Measurements from ENCODE around the gene EXOC6B.
A peak's percentile ranks its signal among the peaks of the same experiment; 100 is the strongest.

EXOC6B gene

GRCh38 chr2:72235497-72236415, 590.1 kb downstream of the EXOC6B start:
- intact Hi-C loops (cut with DNase I): no loop called here
- no peak for DNase-seq

- intact Hi-C loops (cut with DNase I): no loop called here
- DNase-seq: no peak
These were observed 592.6 kb downstream of the EXOC6B start for GRCh38 chr2:72233211-72233610.

DNA sequence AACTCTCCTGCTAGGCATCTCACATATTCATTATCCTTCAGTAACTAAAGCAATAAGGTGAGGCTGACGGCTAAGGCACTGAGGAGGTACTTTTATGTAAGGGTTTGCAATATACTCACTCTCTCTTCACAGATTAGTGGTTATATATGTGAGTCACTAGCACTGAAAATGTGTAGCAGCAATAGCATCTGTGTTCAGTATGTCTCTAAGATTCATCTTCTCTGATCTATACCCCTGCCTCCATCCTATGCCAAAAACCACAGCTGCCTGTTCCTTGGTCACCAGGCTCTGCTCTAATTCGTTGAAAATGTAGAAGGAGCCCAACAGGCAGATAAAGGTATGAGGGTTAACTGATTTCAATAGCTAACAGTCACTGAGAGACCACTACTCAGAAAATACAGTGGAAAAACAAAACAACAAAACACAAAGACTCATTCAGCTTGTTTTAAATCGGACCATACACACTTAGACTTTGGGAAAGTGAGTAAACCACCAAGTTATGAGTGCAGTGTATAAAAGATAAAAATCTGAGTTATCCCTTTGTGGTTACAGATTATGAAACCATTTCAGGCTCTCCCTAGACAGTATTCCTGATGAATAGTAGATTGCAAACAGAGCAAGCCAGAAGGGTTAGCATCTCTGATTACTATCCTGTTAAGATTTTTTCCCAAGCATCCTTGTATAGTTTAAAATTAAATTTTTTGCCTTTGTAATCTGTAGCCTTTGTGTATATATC, 602.8 kb downstream of the EXOC6B start:
- intact Hi-C loops (cut with DNase I): no loop called here

GRCh38 chr2:72220170-72220569, 605.7 kb downstream of the EXOC6B start:
- peak in 1 of 42 donors; percentile 27 for DNase-seq
- intact Hi-C loops (cut with DNase I): no loop called here

More for the DNA sequence above, 602.8 kb downstream of the EXOC6B start:
- DNase-seq: no peak

- intact Hi-C loops (cut with DNase I): no loop called here
- DNase-seq: no peak
These were observed 611.2 kb downstream of the EXOC6B start for GRCh38 chr2:72214429-72215143.

GRCh38 chr2:72212486-72212855, 613.4 kb downstream of the EXOC6B start:
- intact Hi-C loops (cut with DNase I): no loop called here
- DNase-seq: no peak

DNA sequence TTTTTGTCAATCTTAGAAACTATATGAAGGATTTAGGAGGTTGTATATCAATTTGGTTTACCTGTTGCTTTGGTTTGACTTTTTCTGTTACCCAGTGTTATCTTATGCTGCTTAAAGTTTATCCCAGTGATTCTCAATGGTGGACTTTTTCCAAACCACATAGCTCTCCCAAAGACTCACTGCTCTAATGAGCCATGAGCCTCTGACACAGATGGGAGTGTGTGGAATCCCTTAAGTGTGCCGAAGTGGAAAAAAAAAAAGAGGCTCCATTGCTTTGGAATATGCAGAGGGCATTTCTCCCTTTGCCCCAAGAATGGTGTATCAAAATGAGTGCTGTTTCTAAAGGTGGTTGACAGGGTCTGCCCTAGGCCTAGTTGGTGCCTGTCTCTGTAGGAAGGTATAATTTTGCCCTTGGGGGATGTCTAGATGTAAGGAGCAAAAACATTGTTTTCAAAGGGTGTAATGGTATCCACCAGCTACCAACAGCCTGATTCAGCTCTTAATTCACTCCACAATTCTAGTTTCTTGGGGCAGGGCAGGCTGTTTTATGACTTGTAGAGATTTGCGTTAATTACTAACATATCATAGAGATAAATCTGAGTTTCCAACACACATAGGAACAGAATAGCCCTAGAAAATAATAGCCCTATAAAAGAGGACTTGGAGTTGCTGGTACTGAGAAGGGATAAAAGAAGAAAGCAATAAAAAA, 613.9 kb downstream of the EXOC6B start:
- no peak for DNase-seq
- intact Hi-C loops (cut with DNase I): no loop called here

DNA sequence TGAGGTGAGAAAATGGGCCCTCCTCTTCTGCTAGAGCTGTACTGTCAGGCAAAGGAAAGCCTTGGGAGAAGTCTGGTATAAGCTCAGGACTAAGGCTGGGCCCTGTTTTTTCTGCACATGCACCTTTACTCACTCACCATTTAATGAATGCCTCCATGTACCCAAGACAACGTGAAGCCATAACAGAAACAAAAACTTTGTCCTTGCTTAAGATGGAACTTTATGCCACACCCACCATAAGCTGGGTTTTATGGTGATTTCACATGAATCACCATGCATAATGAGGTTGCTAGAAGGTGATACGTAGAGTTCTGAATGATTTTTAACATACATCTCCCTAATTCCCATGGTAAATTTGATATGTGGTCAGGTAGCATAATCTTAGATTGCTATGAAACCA, 614.5 kb downstream of the EXOC6B start:
- intact Hi-C loops (cut with DNase I): no loop called here
- DNase-seq: no peak

DNA sequence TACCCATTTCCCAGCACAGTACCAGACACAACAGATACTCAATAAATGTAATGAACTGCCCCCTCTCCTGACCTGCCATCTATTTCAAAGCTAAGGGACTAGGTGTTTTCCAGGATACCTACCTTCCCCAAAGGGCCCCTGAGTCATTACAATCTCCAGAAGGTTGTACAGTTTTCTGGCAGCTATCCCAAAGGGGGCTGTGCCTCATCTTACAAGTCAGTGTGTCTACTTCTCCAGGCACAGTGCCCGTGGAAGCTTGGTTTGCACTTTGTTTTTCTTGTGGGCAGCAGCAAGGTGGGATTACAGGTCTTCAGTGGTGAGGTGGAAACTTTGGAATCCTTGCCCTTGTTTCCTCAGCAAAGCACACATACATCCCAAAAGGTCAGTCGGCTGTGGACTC, 615.4 kb downstream of the EXOC6B start:
- no peak for DNase-seq
- intact Hi-C loops (cut with DNase I): no loop called here

DNA sequence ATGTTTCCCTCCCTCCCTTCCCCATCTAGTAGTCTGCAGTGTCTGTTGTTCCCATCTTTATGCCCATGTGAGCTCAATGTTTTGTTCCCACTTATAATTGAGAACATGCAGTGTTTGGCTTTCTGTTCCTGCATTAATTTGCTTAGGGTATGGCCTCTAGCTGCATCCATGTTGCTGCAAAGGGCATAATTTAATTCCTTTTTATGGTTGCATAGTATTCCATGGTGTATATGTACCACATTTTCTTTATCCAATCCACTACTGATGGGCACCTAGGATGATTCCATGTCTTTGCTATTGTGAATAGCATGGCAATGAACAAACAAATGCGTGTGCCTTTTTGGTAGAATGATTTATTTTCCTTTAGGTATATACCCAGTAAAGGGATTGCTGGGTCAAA, 617.6 kb downstream of the EXOC6B start:
- no peak for DNase-seq
- intact Hi-C loops (cut with DNase I): no loop called here

GRCh38 chr2:72207334-72207733, 618.5 kb downstream of the EXOC6B start:
- intact Hi-C loops (cut with DNase I): no loop called here

DNA sequence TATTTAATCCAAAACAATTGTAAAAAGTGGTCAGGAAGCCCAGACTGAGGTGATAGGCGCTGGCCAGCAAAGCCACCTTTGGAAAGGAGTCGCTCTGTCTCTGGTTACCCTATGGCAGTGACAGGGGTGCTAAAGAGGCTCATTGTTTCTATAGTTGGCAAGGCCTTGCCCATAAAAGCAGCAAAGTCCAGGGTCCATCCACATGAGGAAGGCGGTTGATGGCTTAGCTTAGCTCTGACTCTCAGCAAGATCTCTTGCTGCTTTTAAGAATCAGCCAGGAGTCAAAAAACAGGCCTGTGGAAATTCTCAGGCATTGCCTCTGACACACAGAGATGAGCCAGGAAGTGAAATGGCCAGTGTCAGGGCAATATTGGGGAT, 620.3 kb downstream of the EXOC6B start:
- DNase-seq: peak in 1 of 42 donors; percentile 5
- intact Hi-C loops (cut with DNase I): no loop called here

More at GRCh38 chr2:72207334-72207733, 618.5 kb downstream of the EXOC6B start:
- no peak for DNase-seq

DNA sequence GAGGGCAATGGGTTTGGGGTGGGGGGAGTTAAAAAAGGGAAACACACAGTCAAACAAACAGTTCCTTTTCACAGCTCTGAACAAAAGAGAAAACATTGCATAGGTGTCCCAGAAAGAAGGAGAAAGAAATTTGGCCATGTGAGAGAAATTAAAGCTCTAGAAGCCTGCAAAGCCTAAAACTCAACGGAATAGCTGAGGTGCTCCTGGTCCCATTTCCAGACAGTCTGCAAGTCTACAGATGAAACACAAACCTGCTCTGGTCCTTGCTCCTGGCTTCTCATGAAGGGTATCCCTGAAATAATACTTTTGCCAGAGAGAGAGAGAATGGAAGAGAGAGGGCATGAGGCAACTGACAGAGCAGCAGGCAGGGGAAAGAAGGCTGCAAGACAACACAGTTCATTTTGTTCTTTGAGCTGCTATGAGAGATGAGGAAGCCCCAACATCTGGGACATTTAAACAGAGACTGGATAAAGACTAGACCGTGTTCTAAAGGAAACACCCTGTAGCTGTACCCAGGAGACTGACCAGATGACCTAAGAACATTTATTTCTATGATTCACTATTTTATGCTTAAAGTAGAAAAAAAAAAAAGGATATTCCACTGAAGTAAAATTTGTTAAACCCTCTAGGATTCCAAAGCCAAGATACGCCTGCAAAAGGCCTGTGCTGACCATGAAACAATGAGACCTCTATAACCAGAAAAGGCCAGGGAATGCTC, 620.9 kb downstream of the EXOC6B start:
- peak in 1 of 42 donors; percentile 28 for DNase-seq
- intact Hi-C loops (cut with DNase I): no loop called here

- intact Hi-C loops (cut with DNase I): no loop called here
- no peak for DNase-seq
These were observed 621.6 kb downstream of the EXOC6B start for GRCh38 chr2:72204156-72204785.

DNA sequence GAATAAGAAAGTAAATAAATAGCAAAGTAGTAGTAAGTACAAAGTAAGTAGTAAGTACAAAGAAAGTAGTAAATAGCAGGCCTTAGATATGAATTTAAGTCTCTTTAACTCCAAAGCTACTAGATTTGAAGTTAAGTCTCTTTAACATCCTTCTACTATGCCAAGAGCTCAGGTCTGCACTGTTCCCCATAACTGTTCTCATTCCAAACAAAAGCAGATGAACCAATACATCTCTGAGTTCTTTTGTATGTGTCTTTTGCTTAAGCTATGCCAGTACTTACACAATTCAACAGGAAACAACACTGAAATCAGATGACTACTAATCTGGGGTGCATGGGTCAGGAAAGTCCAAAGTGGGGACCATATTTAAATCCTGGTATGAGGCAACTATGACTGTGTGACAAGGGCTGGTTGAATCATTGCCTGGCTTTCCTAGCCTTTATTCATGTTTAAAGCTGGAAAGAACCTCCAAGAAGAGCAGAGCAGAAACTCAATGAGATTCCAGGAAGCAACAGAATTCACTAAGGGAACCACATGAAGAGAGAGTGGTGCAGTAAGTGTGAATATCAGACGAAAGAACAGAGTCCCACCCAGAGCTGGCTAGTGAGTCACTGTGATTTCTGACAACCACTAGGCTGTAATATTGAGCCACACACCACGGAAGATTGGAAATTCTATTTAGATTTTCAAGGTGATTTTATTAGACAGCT, 627.1 kb downstream of the EXOC6B start:
- intact Hi-C loops (cut with DNase I): no loop called here
- peak in 1 of 42 donors; percentile 37 for DNase-seq

DNA sequence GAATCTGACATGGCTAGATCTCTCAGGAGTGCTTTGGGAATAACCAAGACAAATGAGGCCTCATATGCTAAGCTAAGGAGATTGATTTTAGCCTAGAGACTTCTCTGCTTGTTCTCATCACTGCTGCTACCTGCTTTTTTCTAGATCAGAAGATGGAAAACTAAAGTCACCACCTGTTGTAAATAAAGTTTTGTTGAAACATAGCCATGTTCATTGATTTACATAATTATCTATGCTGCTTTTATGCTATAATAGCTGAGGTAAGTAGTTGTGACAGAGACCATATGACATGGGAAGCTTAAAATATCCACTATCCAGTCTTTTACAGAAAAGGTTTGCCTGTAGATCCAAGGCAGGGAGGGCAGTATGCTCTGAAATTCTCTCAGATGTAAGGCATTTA, 632.1 kb downstream of the EXOC6B start:
- intact Hi-C loops (cut with DNase I): no loop called here
- DNase-seq: peak in 1 of 42 donors; percentile 4

DNA sequence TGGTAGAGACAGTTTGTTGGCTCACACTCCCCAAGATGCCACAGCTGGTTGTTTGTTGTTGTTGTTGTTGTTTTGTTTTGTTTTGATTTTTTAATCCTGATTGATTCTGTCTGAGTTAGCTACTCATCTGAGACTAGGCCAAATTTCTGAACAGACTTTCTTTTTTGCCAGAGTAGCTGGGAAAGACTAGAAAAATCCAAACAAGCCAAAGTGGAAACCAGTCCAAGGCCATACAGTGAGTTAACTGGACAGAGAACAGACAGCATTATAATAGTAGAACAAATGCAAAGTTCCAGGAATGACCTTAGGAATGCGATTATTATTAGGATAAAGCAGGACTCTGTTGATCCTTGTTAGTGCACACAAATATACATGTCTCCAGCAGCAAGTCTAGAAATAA, 634.4 kb downstream of the EXOC6B start:
- DNase-seq: no peak
- intact Hi-C loops (cut with DNase I): no loop called here

All from head of caudate nucleus (tissue), 42 donors.